MV-4-11 (cell line): ENCODE data around the gene ZDBF2.
"Not testable (repeated sequence)": the region's sequence is repeated elsewhere in the genome, so short reads cannot be mapped to it uniquely, and the experiment has no call there.

Source experiments
- DNase-seq: peaks from one replicate; lab custom pipeline; 2025; lab: John Stamatoyannopoulos, UW

ZDBF2 gene

GRCh38 chr2:206259376-206260187 is 14.9 kb upstream of the ZDBF2 start:
- DNase-seq: no peak

GRCh38 chr2:206260188-206261012 is 14.1 kb upstream of the ZDBF2 start:
- peak; percentile 16 for DNase-seq

- no peak for DNase-seq
Observed at GRCh38 chr2:206263959-206264603, 10.4 kb upstream of the ZDBF2 start.

GRCh38 chr2:206266130-206267125 is 8.0 kb upstream of the ZDBF2 start:
- no peak for DNase-seq

- DNase-seq: no peak
Observed at GRCh38 chr2:206267567-206267966, 6.9 kb upstream of the ZDBF2 start.

GRCh38 chr2:206271065-206271464 is 3.4 kb upstream of the ZDBF2 start:
- no peak for DNase-seq

- DNase-seq: no peak
Observed at GRCh38 chr2:206273905-206274304, 558 bp upstream of the ZDBF2 start.

- DNase-seq: peak; percentile 5
Observed at GRCh38 chr2:206275312-206276055, 1.0 kb downstream of the ZDBF2 start.

- no peak for DNase-seq
Observed at GRCh38 chr2:206276169-206276942, 1.9 kb downstream of the ZDBF2 start.

GRCh38 chr2:206277503-206277902 is 3.0 kb downstream of the ZDBF2 start:
- no peak for DNase-seq

- no peak for DNase-seq
Observed at GRCh38 chr2:206282746-206283145, 8.3 kb downstream of the ZDBF2 start.

- DNase-seq: no peak
Observed at GRCh38 chr2:206287197-206287596, 12.7 kb downstream of the ZDBF2 start.

GRCh38 chr2:206289391-206289790 is 14.9 kb downstream of the ZDBF2 start:
- peak; percentile 14 for DNase-seq

- DNase-seq: no peak
Observed at GRCh38 chr2:206296128-206296527, 21.7 kb downstream of the ZDBF2 start.

GRCh38 chr2:206299608-206300007 is 25.1 kb downstream of the ZDBF2 start:
- not testable (repeated sequence) for DNase-seq

- DNase-seq: peak; percentile 30
Observed at GRCh38 chr2:206305523-206306245, 31.2 kb downstream of the ZDBF2 start.

GRCh38 chr2:206311026-206311425 is 36.6 kb downstream of the ZDBF2 start:
- DNase-seq: no peak

GRCh38 chr2:206316141-206316540 is 41.7 kb downstream of the ZDBF2 start:
- DNase-seq: no peak

- DNase-seq: no peak
Observed at GRCh38 chr2:206323033-206323432, 48.6 kb downstream of the ZDBF2 start.
